ENCODE results near the gene SNX21.

SNX21 gene

GRCh38 chr20:45836841-45837240, 3.2 kb downstream of the SNX21 start:
- Histone ChIP-seq H3K4me3 (no peak overlapping the region), H3K4me2 (no peak overlapping the region), H3K27ac (no peak overlapping the region)

GRCh38 chr20:45840700-45841198, 7.2 kb downstream of the SNX21 start:
- Histone ChIP-seq H3K4me3 (no peak overlapping the region), H3K9ac (no peak overlapping the region), H3K4me1 (peaks cover 13 to 28% (median 17%) of the 10 kb centered on the region in 10 experiments), H4K20me1 (peaks cover 0 to 25% (median 0%) of the 10 kb centered on the region in 11 experiments; a peak in 3 of 22 replicates), H3K36me3 (peaks cover 35 to 58% (median 45%) of the 10 kb centered on the region in 11 experiments), H3K27ac (peak overlapping the region in 1 of 11 experiments; percentile 37; a peak in 1 of 22 replicates), H3K4me2 (no peak overlapping the region), H3K9me3 (replicated peaks in 1 of 11) (no peaks in the 10 kb centered on the region), H3K27me3 (no peaks in the 10 kb centered on the region)
- TF ChIP-seq Cebpa-rat (IDR thresholded peaks at IDR 0.05) = no peak

More at GRCh38 chr20:45836841-45837240, 3.2 kb downstream of the SNX21 start:
- no peak for TF ChIP-seq Cebpa-rat (IDR thresholded peaks at IDR 0.05)
- no peak overlapping the region for H3K9ac ChIP-seq
- peaks cover 0 to 15% (median 0%) of the 10 kb centered on the region in 11 experiments; a peak in 2 of 22 replicates for H4K20me1 ChIP-seq
- peaks cover 0 to 26% (median 11%) of the 10 kb centered on the region in 11 experiments; a peak in 14 of 22 replicates for H3K36me3 ChIP-seq
- H3K27me3 ChIP-seq = peaks cover 0 to 31% (median 24%) of the 10 kb centered on the region in 11 experiments; a peak in 19 of 22 replicates
- no peaks in the 10 kb centered on the region for H3K9me3 ChIP-seq (replicated peaks in 1 of 11)
- peaks cover 13 to 48% (median 20%) of the 10 kb centered on the region in 10 experiments for H3K4me1 ChIP-seq

GRCh38 chr20:45841407-45842129, 8.0 kb downstream of the SNX21 start:
- Histone ChIP-seq H3K4me2 (peak overlapping the region; percentile 36 to 66 (median 53); a peak in 20 of 22 replicates), H4K20me1 (peaks cover 0 to 25% (median 0%) of the 10 kb centered on the region in 11 experiments; a peak in 4 of 22 replicates), H3K27me3 (no peaks in the 10 kb centered on the region), H3K4me1 (peaks cover 13 to 24% (median 17%) of the 10 kb centered on the region in 10 experiments), H3K9ac (peak overlapping the region in 2 of 11 experiments; percentile 19 to 42; a peak in 1 of 22 replicates), H3K9me3 (replicated peaks in 1 of 11) (no peaks in the 10 kb centered on the region), H3K36me3 (peaks cover 43 to 66% (median 53%) of the 10 kb centered on the region in 11 experiments), H3K4me3 (no peak overlapping the region), H3K27ac (peak overlapping the region in 8 of 11 experiments; percentile 13 to 64 (median 34); a peak in 8 of 22 replicates)
- TF ChIP-seq Cebpa-rat (IDR thresholded peaks at IDR 0.05) = no peak

GRCh38 chr20:45842169-45842812, 8.7 kb downstream of the SNX21 start:
- Histone ChIP-seq H3K9ac (peak overlapping the region in 5 of 11 experiments; percentile 6 to 42 (median 15); a peak in 3 of 22 replicates), H3K4me3 (no peak overlapping the region), H3K27me3 (no peaks in the 10 kb centered on the region), H3K9me3 (replicated peaks in 1 of 11) (no peaks in the 10 kb centered on the region), H3K4me1 (peaks cover 13 to 24% (median 17%) of the 10 kb centered on the region in 10 experiments), H4K20me1 (peaks cover 0 to 25% (median 0%) of the 10 kb centered on the region in 11 experiments; a peak in 4 of 22 replicates), H3K36me3 (peaks cover 50 to 73% (median 59%) of the 10 kb centered on the region in 11 experiments), H3K27ac (peak overlapping the region in 9 of 11 experiments; percentile 18 to 64 (median 37); a peak in 13 of 22 replicates), H3K4me2 (peak overlapping the region; percentile 36 to 66 (median 53))
- TF ChIP-seq Cebpa-rat (IDR thresholded peaks at IDR 0.05) = no peak

GRCh38 chr20:45843506-45843905, 9.9 kb downstream of the SNX21 start:
- TF ChIP-seq Cebpa-rat (IDR thresholded peaks at IDR 0.05) = no peak
- Histone ChIP-seq H3K36me3 (peaks cover 60 to 82% (median 71%) of the 10 kb centered on the region in 11 experiments), H4K20me1 (peaks cover 0 to 31% (median 0%) of the 10 kb centered on the region in 11 experiments; a peak in 4 of 22 replicates), H3K4me2 (0 out of 22 replicates have a peak overlapping the region, but pooled peaks of 1 of the 11 experiments have one; percentile 59), H3K27ac (no peak overlapping the region), H3K4me3 (no peak overlapping the region), H3K4me1 (peaks cover 13 to 24% (median 17%) of the 10 kb centered on the region in 10 experiments), H3K9me3 (replicated peaks in 1 of 11) (no peaks in the 10 kb centered on the region), H3K9ac (no peak overlapping the region), H3K27me3 (no peaks in the 10 kb centered on the region)

GRCh38 chr20:45845452-45845851, 11.9 kb downstream of the SNX21 start:
- H3K27me3 ChIP-seq = no peaks in the 10 kb centered on the region
- TF ChIP-seq Cebpa-rat (IDR thresholded peaks at IDR 0.05) = no peak
- peaks cover 71 to 98% (median 79%) of the 10 kb centered on the region in 11 experiments for H3K36me3 ChIP-seq

GRCh38 chr20:45848421-45848820, 14.8 kb downstream of the SNX21 start:
- Histone ChIP-seq H3K36me3 (peaks cover 71 to 100% (median 87%) of the 10 kb centered on the region in 11 experiments), H3K9me3 (replicated peaks in 1 of 11) (no peaks in the 10 kb centered on the region)

More at GRCh38 chr20:45845452-45845851, 11.9 kb downstream of the SNX21 start:
- Histone ChIP-seq H3K4me2 (no peak overlapping the region), H3K4me3 (no peak overlapping the region), H3K9me3 (replicated peaks in 1 of 11) (no peaks in the 10 kb centered on the region), H3K27ac (no peak overlapping the region), H4K20me1 (peaks cover 0 to 33% (median 0%) of the 10 kb centered on the region in 11 experiments; a peak in 4 of 22 replicates), H3K9ac (no peak overlapping the region), H3K4me1 (peaks cover 13 to 24% (median 17%) of the 10 kb centered on the region in 10 experiments)

GRCh38 chr20:45848969-45849582, 15.5 kb downstream of the SNX21 start:
- no peak overlapping the region for H3K4me2 ChIP-seq
- H4K20me1 ChIP-seq = peaks cover 0 to 11% (median 0%) of the 10 kb centered on the region in 11 experiments; a peak in 3 of 22 replicates
- no peaks in the 10 kb centered on the region for H3K9me3 ChIP-seq (replicated peaks in 1 of 11)
- no peaks in the 10 kb centered on the region for H3K4me1 ChIP-seq
- H3K27me3 ChIP-seq = no peaks in the 10 kb centered on the region
- TF ChIP-seq Cebpa-rat (IDR thresholded peaks at IDR 0.05) = no peak
- no peak overlapping the region for H3K4me3 ChIP-seq
- H3K36me3 ChIP-seq = peaks cover 70 to 100% (median 86%) of the 10 kb centered on the region in 11 experiments
- no peak overlapping the region for H3K27ac ChIP-seq
- H3K9ac ChIP-seq = no peak overlapping the region; a peak in 1 of 22 replicates

More at GRCh38 chr20:45848421-45848820, 14.8 kb downstream of the SNX21 start:
- TF ChIP-seq Cebpa-rat (IDR thresholded peaks at IDR 0.05) = no peak
- Histone ChIP-seq H3K27me3 (no peaks in the 10 kb centered on the region), H3K4me1 (peaks cover 0 to 3% (median 0%) of the 10 kb centered on the region in 10 experiments; a peak in 3 of 20 replicates), H3K9ac (no peak overlapping the region), H4K20me1 (peaks cover 0 to 17% (median 0%) of the 10 kb centered on the region in 11 experiments; a peak in 4 of 22 replicates), H3K4me3 (no peak overlapping the region), H3K4me2 (no peak overlapping the region), H3K27ac (no peak overlapping the region)
